Astrocyte (in vitro differentiated cells and primary cell): Measurements from ENCODE around the gene ADAMTS16.

Source experiments
- EZH2 ChIP-seq: IDR thresholded peaks from 2 replicates; pipeline ENCODE4 v1.6.1; 2012; ENCODE audit warnings: mild to moderate bottlenecking, low read length, inconsistent platforms; ENCODE audit not compliant: insufficient read depth
- TF ChIP-seq, protein P1 (sequence below): IDR thresholded peaks from 2 replicates; pipeline ENCODE4 v1.5.1; 2011; ENCODE audit warnings: low read depth, mild to moderate bottlenecking, inconsistent platforms, low read length, moderate library complexity; ENCODE audit not compliant: insufficient read depth

DNA sequence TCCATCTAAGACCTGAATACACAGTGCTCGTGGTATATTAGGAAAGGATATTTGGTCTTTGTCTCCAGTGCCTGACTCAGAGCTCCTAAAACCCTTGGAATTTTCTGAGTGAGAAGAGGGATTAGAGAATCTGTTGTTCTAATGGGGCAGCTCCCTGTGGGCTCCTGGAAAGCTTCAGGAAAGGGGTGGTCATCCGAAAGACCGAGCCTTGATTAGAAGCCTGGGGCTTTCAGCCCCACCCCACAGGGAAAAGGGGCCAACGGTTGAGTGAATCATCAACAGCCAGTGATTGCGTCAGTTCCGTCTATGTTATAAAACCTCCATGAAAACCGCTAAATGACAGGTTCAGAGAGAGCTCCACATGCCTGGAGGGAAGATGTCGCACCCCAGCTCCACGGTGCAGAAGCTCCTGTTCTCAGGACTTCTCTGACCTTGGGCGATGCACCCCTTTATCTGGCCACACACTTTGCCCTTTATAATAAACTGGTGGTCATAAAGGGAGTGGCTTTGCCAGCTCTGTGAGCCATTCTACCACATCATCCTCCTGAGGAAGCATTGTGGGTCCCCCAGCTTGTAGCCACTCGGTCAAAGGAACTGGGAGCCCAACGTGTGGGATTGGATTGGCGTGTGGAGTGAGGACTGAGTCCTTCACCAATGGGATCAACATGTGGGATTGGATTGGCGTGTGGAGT is 211.3 kb downstream of the ADAMTS16 start:
- TF ChIP-seq, protein P1, sequence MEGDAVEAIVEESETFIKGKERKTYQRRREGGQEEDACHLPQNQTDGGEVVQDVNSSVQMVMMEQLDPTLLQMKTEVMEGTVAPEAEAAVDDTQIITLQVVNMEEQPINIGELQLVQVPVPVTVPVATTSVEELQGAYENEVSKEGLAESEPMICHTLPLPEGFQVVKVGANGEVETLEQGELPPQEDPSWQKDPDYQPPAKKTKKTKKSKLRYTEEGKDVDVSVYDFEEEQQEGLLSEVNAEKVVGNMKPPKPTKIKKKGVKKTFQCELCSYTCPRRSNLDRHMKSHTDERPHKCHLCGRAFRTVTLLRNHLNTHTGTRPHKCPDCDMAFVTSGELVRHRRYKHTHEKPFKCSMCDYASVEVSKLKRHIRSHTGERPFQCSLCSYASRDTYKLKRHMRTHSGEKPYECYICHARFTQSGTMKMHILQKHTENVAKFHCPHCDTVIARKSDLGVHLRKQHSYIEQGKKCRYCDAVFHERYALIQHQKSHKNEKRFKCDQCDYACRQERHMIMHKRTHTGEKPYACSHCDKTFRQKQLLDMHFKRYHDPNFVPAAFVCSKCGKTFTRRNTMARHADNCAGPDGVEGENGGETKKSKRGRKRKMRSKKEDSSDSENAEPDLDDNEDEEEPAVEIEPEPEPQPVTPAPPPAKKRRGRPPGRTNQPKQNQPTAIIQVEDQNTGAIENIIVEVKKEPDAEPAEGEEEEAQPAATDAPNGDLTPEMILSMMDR: no peak
- TF ChIP-seq EZH2: no peak
